Measurements from ENCODE around the gene GUCY1B1.

GRCh38 chr4:155818639-155819038, 59.8 kb downstream of the GUCY1B1 start:
- TF ChIP-seq POLR2A (IDR thresholded peaks at IDR 0.05) (no peak), CTCF (IDR thresholded peaks at IDR 0.05) (no peak)

Data from heart left ventricle (tissue), 13 donors.